Trophoblast cell (in vitro differentiated cells and primary cell): ENCODE data around the gene RAB11A.

Experiments used
- DNase-seq, 2 donors: peaks; one replicate each; pipeline ENCODE4 v3.0.0-alpha.2; 2016
- H2AFZ ChIP-seq: 2 replicates; pipeline ENCODE4 v1.6.1; 2013; ENCODE audit warnings: low read length, moderate library complexity, mild to moderate bottlenecking; ENCODE audit not compliant: insufficient read depth, poor library complexity
- H2AK5ac ChIP-seq: 2 replicates; pipeline ENCODE4 v1.6.1; 2013; ENCODE audit warnings: mild to moderate bottlenecking, low read length
- H2BK120ac ChIP-seq: 2 replicates; pipeline ENCODE4 v1.6.1; 2013; ENCODE audit warnings: low read length, mild to moderate bottlenecking, moderate library complexity; ENCODE audit not compliant: insufficient read depth, poor library complexity
- H2BK12ac ChIP-seq: 2 replicates; pipeline ENCODE4 v1.6.1; 2013; ENCODE audit warnings: mild to moderate bottlenecking, low read length, moderate library complexity
- H2BK5ac ChIP-seq: 2 replicates; pipeline ENCODE4 v1.6.1; 2013; ENCODE audit warnings: low read length, low read depth, moderate library complexity, mild to moderate bottlenecking; ENCODE audit not compliant: poor library complexity
- H3K14ac ChIP-seq: 2 replicates; pipeline ENCODE4 v1.6.1; 2013; ENCODE audit warnings: mild to moderate bottlenecking, low read length
- H3K18ac ChIP-seq: 2 replicates; pipeline ENCODE4 v1.6.1; 2013; ENCODE audit warnings: mild to moderate bottlenecking, low read length
- H3K23ac ChIP-seq: 2 replicates; pipeline ENCODE4 v1.6.1; 2013; ENCODE audit warnings: low read length
- H3K27ac ChIP-seq: 2 replicates; pipeline ENCODE4 v1.5.1; 2013; ENCODE audit warnings: low read depth, mild to moderate bottlenecking, inconsistent platforms, low read length, moderate library complexity
- H3K27me3 ChIP-seq: 2 replicates; pipeline ENCODE4 v1.6.1; 2013; ENCODE audit warnings: inconsistent platforms, mild to moderate bottlenecking, low read length, moderate library complexity; ENCODE audit not compliant: insufficient read depth
- H3K36me3 ChIP-seq, 2 experiments: 1 replicate in 1 of 2; 2 replicates in 1 of 2; pipeline ENCODE4 v1.6.1; 2013; ENCODE audit warnings: low read length in 2 of 2, mild to moderate bottlenecking in 2 of 2, moderate library complexity in 1 of 2; ENCODE audit not compliant: insufficient read depth in 2 of 2, control insufficient read depth in 1 of 2
- H3K4ac ChIP-seq: 2 replicates; pipeline ENCODE4 v1.6.1; 2013; ENCODE audit warnings: low read depth, mild to moderate bottlenecking, low read length, moderate library complexity
- H3K4me1 ChIP-seq, 2 experiments: 1 replicate in 1 of 2; 2 replicates in 1 of 2; pipeline ENCODE4 v1.6.1; 2013; ENCODE audit warnings: low read length in 2 of 2, mild to moderate bottlenecking in 2 of 2, moderate library complexity in 1 of 2; ENCODE audit not compliant: insufficient read depth in 2 of 2, control insufficient read depth in 1 of 2
- H3K4me2 ChIP-seq: 2 replicates; pipeline ENCODE4 v1.6.1; 2013; ENCODE audit warnings: inconsistent platforms, mild to moderate bottlenecking, low read length, moderate library complexity
- H3K4me3 ChIP-seq: 2 replicates; pipeline ENCODE4 v1.5.1; 2013; ENCODE audit warnings: mild to moderate bottlenecking, low read depth, low read length, inconsistent platforms
- H3K79me1 ChIP-seq: one replicate; pipeline ENCODE4 v1.6.1; 2013; ENCODE audit warnings: low read length
- H3K79me2 ChIP-seq: 2 replicates; pipeline ENCODE4 v1.6.1; 2013; ENCODE audit warnings: low read length, mild to moderate bottlenecking; ENCODE audit not compliant: control insufficient read depth, insufficient read depth, poor library complexity
- H3K9ac ChIP-seq: 2 replicates; pipeline ENCODE4 v1.6.1; 2013; ENCODE audit warnings: mild to moderate bottlenecking, low read length
- H3K9me3 ChIP-seq: 2 replicates; pipeline ENCODE4 v1.6.1; 2013; ENCODE audit warnings: low read depth, mild to moderate bottlenecking, control low read depth, inconsistent platforms, low read length; ENCODE audit not compliant: insufficient read depth
- H4K12ac ChIP-seq: 2 replicates; pipeline ENCODE4 v1.6.1; 2013; ENCODE audit warnings: low read depth, mild to moderate bottlenecking, low read length, moderate library complexity
- H4K8ac ChIP-seq: 2 replicates; pipeline ENCODE4 v1.6.1; 2013; ENCODE audit warnings: low read depth, mild to moderate bottlenecking, low read length, moderate library complexity
- H4K91ac ChIP-seq: one replicate; pipeline ENCODE4 v1.6.1; 2013; ENCODE audit warnings: low read depth, mild to moderate bottlenecking, low read length, moderate library complexity
- WGBS: extraction: QIAGEN DNeasy Blood & Tissue Kit; methylation state at CpG from one replicate; pipeline ENCODE4 v1.1.7; 2013; ENCODE audit warnings: missing lambda C conversion rate; ENCODE audit not compliant: insufficient read length, insufficient coverage; ENCODE audit errors: extremely low coverage; 5-methylcytosine and 5-hydroxymethylcytosine counted together

The RAB11A gene

GRCh38 chr15:65851981-65852380, 17.3 kb upstream of the RAB11A start:
- H3K18ac ChIP-seq: no peak overlapping the region
- no peak overlapping the region for H3K27ac ChIP-seq
- H3K14ac ChIP-seq: no peak overlapping the region

GRCh38 chr15:65856821-65857455, 12.4 kb upstream of the RAB11A start:
- Histone ChIP-seq H2BK12ac (no peak overlapping the region), H3K4me2 (no peak overlapping the region), H3K4me3 (no peak overlapping the region)

More at GRCh38 chr15:65851981-65852380, 17.3 kb upstream of the RAB11A start:
- Histone ChIP-seq H3K79me1 (no peaks in the 10 kb centered on the region), H3K27me3 (no peaks in the 10 kb centered on the region), H3K9me3 (no peaks in the 10 kb centered on the region), H2AK5ac (no peak overlapping the region), H4K8ac (no peak overlapping the region), H3K23ac (no peak overlapping the region), H3K4me2 (no peak overlapping the region), H2BK5ac (no peak overlapping the region), H2BK120ac (no peak overlapping the region), H3K79me2 (no peaks in the 10 kb centered on the region), H4K91ac (no peak overlapping the region), H3K4me1 (no peaks in the 10 kb centered on the region), H3K9ac (no peak overlapping the region), H2BK12ac (no peak overlapping the region), H3K36me3 (no peaks in the 10 kb centered on the region), H3K4me3 (no peak overlapping the region), H3K4ac (no peak overlapping the region), H2AFZ (no peak overlapping the region), H4K12ac (no peak overlapping the region)
- peak; percentile 54 to 64 for DNase-seq
- WGBS: no CpG with 5 or more reads among the region's 5 CpGs

GRCh38 chr15:65857718-65858402, 11.4 kb upstream of the RAB11A start:
- no peak overlapping the region for H2BK120ac ChIP-seq
- no peak overlapping the region for H2BK5ac ChIP-seq
- H4K91ac ChIP-seq: no peak overlapping the region
- H3K18ac ChIP-seq: no peak overlapping the region
- H3K9me3 ChIP-seq: no peaks in the 10 kb centered on the region
- no peak overlapping the region for H4K8ac ChIP-seq
- no peaks in the 10 kb centered on the region for H3K36me3 ChIP-seq
- no peak overlapping the region for H3K9ac ChIP-seq
- no peak overlapping the region for H4K12ac ChIP-seq
- no peaks in the 10 kb centered on the region for H3K79me2 ChIP-seq
- H3K4me3 ChIP-seq: no peak overlapping the region
- H3K14ac ChIP-seq: no peak overlapping the region
- no peak overlapping the region for H3K4ac ChIP-seq
- no CpG with 5 or more reads among the region's 5 CpGs for WGBS
- H3K4me2 ChIP-seq: no peak overlapping the region
- no peak overlapping the region for H3K27ac ChIP-seq
- no peaks in the 10 kb centered on the region for H3K4me1 ChIP-seq
- DNase-seq: peak in 1 of 2 donors; percentile 14
- H3K79me1 ChIP-seq: no peaks in the 10 kb centered on the region
- no peak overlapping the region for H2AFZ ChIP-seq
- no peaks in the 10 kb centered on the region for H3K27me3 ChIP-seq
- no peak overlapping the region for H2AK5ac ChIP-seq
- H3K23ac ChIP-seq: no peak overlapping the region
- H2BK12ac ChIP-seq: no peak overlapping the region

More at GRCh38 chr15:65856821-65857455, 12.4 kb upstream of the RAB11A start:
- no peak overlapping the region for H2BK5ac ChIP-seq
- no peak overlapping the region for H4K8ac ChIP-seq
- H3K4me1 ChIP-seq: no peaks in the 10 kb centered on the region
- H4K91ac ChIP-seq: no peak overlapping the region
- no peak overlapping the region for H2AK5ac ChIP-seq
- H3K14ac ChIP-seq: no peak overlapping the region
- no peak overlapping the region for H3K4ac ChIP-seq
- H3K23ac ChIP-seq: no peak overlapping the region
- no peaks in the 10 kb centered on the region for H3K79me2 ChIP-seq
- no peaks in the 10 kb centered on the region for H3K79me1 ChIP-seq
- WGBS: no CpG with 5 or more reads among the region's 12 CpGs
- H3K9ac ChIP-seq: no peak overlapping the region
- H2BK120ac ChIP-seq: no peak overlapping the region
- no peaks in the 10 kb centered on the region for H3K36me3 ChIP-seq
- no peak overlapping the region for H3K27ac ChIP-seq
- no peak overlapping the region for H3K18ac ChIP-seq
- H3K9me3 ChIP-seq: no peaks in the 10 kb centered on the region
- DNase-seq: peak; percentile 67 to 89
- H3K27me3 ChIP-seq: no peaks in the 10 kb centered on the region
- no peak overlapping the region for H2AFZ ChIP-seq
- H4K12ac ChIP-seq: no peak overlapping the region

GRCh38 chr15:65862682-65863081, 6.6 kb upstream of the RAB11A start:
- H2AK5ac ChIP-seq: no peak overlapping the region
- no peak overlapping the region for H2BK5ac ChIP-seq
- no peak overlapping the region for H3K4me3 ChIP-seq
- H3K9ac ChIP-seq: no peak overlapping the region
- no CpG with 5 or more reads among the region's 1 CpG for WGBS
- H2BK12ac ChIP-seq: no peak overlapping the region
- H4K8ac ChIP-seq: peak overlapping the region; percentile 35
- no peaks in the 10 kb centered on the region for H3K27me3 ChIP-seq
- H3K4me1 ChIP-seq: no peaks in the 10 kb centered on the region
- H3K27ac ChIP-seq: no peak overlapping the region
- H3K4me2 ChIP-seq: no peak overlapping the region
- H3K4ac ChIP-seq: no peak overlapping the region
- H3K23ac ChIP-seq: no peak overlapping the region
- DNase-seq: peak; percentile 37 to 71
- no peak overlapping the region for H3K14ac ChIP-seq
- H4K12ac ChIP-seq: no peak overlapping the region
- no peaks in the 10 kb centered on the region for H3K79me1 ChIP-seq
- H3K36me3 ChIP-seq: no peaks in the 10 kb centered on the region
- no peak overlapping the region for H4K91ac ChIP-seq
- H3K18ac ChIP-seq: no peak overlapping the region
- no peaks in the 10 kb centered on the region for H3K9me3 ChIP-seq
- H2AFZ ChIP-seq: peak overlapping the region; percentile 57
- H3K79me2 ChIP-seq: no peaks in the 10 kb centered on the region
- H2BK120ac ChIP-seq: no peak overlapping the region
